Progenitor cell of endocrine pancreas (in vitro differentiated cells): Measurements from ENCODE around the gene CFAP69. TPM values are rescaled to one million over a fixed set of nuclear protein-coding genes. Genes with fewer than 3 reads are reported as not detected.

Experiments
- DNase-seq: peaks from one replicate; pipeline ENCODE4 v3.0.0; 2021; ENCODE audit warnings: low spot score; ENCODE audit not compliant: unreplicated experiment
- H3K27ac Mint-ChIP-seq: 2 replicates; pipeline ENCODE4 v1.8.0; 2021; ENCODE audit warnings: mild to moderate bottlenecking, moderate library complexity, mixed read lengths
- H3K27me3 Mint-ChIP-seq: 2 replicates; pipeline ENCODE4 v1.8.0; 2021; ENCODE audit warnings: mixed read lengths
- H3K36me3 Mint-ChIP-seq: 2 replicates; pipeline ENCODE4 v1.8.0; 2022; ENCODE audit warnings: mixed read lengths; ENCODE audit not compliant: insufficient read depth
- H3K4me1 Mint-ChIP-seq: 2 replicates; pipeline ENCODE4 v1.8.0; 2021; ENCODE audit warnings: low read depth, mixed read lengths
- H3K4me3 Mint-ChIP-seq: 2 replicates; pipeline ENCODE4 v1.8.0; 2021; ENCODE audit warnings: low read depth, mild to moderate bottlenecking, moderate library complexity, mixed read lengths
- H3K9me3 Mint-ChIP-seq: 2 replicates; pipeline ENCODE4 v1.8.0; 2021; ENCODE audit warnings: low read depth, mixed read lengths
- total RNA-seq: library from RNA; stranded (reverse); gene quantifications from 2 replicates; pipeline ENCODE4 v1.2.1, GENCODE V29; 2021
- TF ChIP-seq, protein P1 (sequence below): fragments of 200-600 bp; sonication (generic); IDR thresholded peaks from one replicate; pipeline ENCODE4 v1.5.0; 2021; ENCODE audit warnings: antibody characterized with exemption, mild to moderate bottlenecking; ENCODE audit not compliant: unreplicated experiment

The CFAP69 gene
- total RNA-seq, 1 donor from 2014 or later = 12.4 TPM

DNA sequence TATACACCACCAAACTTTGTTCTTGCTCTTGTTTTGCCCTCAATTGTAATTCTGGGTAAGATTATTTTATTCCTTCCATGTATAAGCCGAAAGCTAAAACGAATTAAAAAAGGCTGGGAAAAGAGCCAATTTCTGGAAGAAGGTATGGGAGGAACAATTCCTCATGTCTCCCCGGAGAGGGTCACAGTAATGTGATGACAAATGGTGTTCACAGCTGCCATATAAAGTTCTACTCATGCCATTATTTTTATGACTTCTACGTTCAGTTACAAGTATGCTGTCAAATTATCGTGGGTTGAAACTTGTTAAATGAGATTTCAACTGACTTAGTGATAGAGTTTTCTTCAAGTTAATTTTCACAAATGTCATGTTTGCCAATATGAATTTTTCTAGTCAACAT lies 12.5 kb upstream of the CFAP69 start:
- no peaks in the 10 kb centered on the region for H3K27me3 Mint-ChIP-seq
- H3K4me3 Mint-ChIP-seq = no peak overlapping the region
- DNase-seq = no peak
- H3K27ac Mint-ChIP-seq = no peak overlapping the region
- H3K36me3 Mint-ChIP-seq = no peaks in the 10 kb centered on the region
- TF ChIP-seq, protein P1, sequence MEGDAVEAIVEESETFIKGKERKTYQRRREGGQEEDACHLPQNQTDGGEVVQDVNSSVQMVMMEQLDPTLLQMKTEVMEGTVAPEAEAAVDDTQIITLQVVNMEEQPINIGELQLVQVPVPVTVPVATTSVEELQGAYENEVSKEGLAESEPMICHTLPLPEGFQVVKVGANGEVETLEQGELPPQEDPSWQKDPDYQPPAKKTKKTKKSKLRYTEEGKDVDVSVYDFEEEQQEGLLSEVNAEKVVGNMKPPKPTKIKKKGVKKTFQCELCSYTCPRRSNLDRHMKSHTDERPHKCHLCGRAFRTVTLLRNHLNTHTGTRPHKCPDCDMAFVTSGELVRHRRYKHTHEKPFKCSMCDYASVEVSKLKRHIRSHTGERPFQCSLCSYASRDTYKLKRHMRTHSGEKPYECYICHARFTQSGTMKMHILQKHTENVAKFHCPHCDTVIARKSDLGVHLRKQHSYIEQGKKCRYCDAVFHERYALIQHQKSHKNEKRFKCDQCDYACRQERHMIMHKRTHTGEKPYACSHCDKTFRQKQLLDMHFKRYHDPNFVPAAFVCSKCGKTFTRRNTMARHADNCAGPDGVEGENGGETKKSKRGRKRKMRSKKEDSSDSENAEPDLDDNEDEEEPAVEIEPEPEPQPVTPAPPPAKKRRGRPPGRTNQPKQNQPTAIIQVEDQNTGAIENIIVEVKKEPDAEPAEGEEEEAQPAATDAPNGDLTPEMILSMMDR = no peak
- H3K4me1 Mint-ChIP-seq = no peaks in the 10 kb centered on the region
- no peaks in the 10 kb centered on the region for H3K9me3 Mint-ChIP-seq

DNA sequence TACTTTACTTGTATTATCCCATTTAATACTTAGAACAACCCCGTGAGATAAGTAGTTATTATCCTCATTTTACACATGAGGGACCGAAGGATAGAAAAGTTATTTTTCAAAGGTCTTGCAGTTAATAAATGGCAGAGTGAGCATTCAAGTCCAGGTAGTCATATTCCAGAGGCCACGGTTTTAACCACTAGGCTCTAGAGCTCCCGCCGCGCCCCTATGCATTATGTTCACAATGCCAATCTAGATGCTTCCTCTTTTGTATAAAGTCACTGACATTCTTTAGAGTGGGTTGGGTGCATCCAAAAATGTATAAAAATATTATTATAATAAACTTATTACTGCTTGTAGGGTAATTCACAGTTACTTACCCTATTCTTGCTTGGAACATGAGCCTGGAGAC lies 11.4 kb upstream of the CFAP69 start:
- TF ChIP-seq, protein P1 = no peak
- no peaks in the 10 kb centered on the region for H3K4me1 Mint-ChIP-seq
- H3K27me3 Mint-ChIP-seq = no peaks in the 10 kb centered on the region
- H3K27ac Mint-ChIP-seq = no peak overlapping the region
- H3K36me3 Mint-ChIP-seq = no peaks in the 10 kb centered on the region
- no peak for DNase-seq
- H3K4me3 Mint-ChIP-seq = no peak overlapping the region
- no peaks in the 10 kb centered on the region for H3K9me3 Mint-ChIP-seq

DNA sequence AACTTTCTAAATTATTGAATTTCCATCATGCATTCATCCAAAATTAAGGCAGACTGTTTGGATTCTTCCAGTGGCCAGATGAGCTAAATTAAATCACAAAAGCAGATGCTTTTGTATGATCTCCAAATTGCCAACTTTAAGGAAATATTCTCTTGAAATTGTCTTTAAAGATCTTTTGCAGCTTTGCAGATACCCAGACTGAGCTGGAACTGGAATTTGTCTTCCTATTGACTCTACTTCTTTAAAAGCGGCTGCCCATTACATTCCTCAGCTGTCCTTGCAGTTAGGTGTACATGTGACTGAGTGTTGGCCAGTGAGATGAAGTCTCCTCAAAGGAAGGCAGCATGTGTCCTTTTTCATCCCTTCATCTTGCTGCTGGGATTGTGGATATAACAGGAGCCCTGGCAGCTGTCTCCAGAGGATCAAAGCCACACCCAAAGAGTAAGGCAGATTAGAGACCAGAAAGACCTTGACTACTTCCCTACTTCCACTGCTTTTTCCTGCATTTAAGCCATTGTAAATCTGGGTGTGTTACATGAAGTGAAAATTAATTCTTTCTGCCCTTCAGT lies 8.2 kb upstream of the CFAP69 start:
- Mint-ChIP-seq H3K27ac (no peak overlapping the region), H3K36me3 (no peaks in the 10 kb centered on the region), H3K4me1 (no peaks in the 10 kb centered on the region), H3K4me3 (no peak overlapping the region), H3K27me3 (no peaks in the 10 kb centered on the region), H3K9me3 (no peaks in the 10 kb centered on the region)
- TF ChIP-seq, protein P1 = no peak
- DNase-seq = no peak

DNA sequence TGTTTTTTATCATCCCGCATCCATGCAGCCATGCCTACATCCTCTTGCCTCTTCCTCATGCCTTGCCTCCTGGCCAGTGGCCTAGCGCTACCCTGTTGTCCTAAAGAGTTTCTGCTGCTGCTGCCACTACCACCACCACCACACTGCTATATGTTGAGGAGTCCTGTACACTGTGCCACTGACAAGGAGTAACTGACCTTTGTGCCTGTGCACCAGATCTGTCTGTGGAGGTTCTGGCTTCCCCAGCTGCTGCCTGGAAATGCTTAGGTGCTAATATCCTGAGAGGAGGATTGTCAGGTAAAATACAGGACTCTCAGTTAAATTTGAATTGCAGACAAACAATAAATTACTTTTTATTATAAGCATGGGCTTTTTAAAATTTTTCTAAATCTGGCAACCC lies 7.0 kb upstream of the CFAP69 start:
- Mint-ChIP-seq H3K4me3 (no peak overlapping the region), H3K36me3 (no peaks in the 10 kb centered on the region), H3K9me3 (no peaks in the 10 kb centered on the region), H3K27ac (no peak overlapping the region), H3K4me1 (no peaks in the 10 kb centered on the region), H3K27me3 (no peaks in the 10 kb centered on the region)
- no peak for DNase-seq
- TF ChIP-seq, protein P1 = no peak

DNA sequence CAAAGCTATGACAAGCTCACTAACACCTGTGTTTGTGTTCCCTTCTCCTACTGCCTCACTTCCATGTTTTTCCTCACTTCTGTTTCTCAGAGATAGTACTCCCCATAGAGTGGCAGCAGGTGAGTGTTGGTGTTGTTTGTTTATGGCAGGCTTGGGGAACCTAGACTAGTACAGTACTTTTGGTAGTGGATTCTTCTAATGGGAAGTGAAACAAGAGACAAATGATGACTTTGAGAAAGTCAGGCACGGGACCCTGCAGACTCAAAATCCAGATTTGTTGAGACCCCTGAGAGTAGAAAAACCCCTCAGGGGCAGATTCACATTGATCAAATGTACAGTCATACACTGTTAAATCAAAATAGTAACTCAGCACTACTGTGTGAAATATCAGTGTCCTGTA lies 6.4 kb upstream of the CFAP69 start:
- H3K27me3 Mint-ChIP-seq = peaks cover 2% of the 10 kb centered on the region
- H3K36me3 Mint-ChIP-seq = no peaks in the 10 kb centered on the region
- H3K4me3 Mint-ChIP-seq = no peak overlapping the region
- H3K4me1 Mint-ChIP-seq = no peaks in the 10 kb centered on the region
- no peak overlapping the region for H3K27ac Mint-ChIP-seq
- TF ChIP-seq, protein P1 = no peak
- DNase-seq = no peak
- H3K9me3 Mint-ChIP-seq = no peaks in the 10 kb centered on the region
